HG03342 (cell line): ENCODE measurements around the gene SH3PXD2A.
"Not testable (repeated sequence)": the region's sequence is repeated elsewhere in the genome, so short reads cannot be mapped to it uniquely, and the experiment has no call there.

Experiments
- ATAC-seq: cut with Tn5 transposase; IDR thresholded peaks from one replicate; pipeline ENCODE4 v1.9.1; 2021; ENCODE audit warnings: mild to moderate bottlenecking, moderate library complexity; ENCODE audit not compliant: unreplicated experiment

Gene SH3PXD2A

GRCh38 chr10:103676058-103676785, 179.2 kb downstream of the SH3PXD2A start:
- no peak for ATAC-seq

- ATAC-seq: no peak
Observed at GRCh38 chr10:103673606-103674005, 181.8 kb downstream of the SH3PXD2A start.

- no peak for ATAC-seq
Observed at GRCh38 chr10:103672345-103672744, 183.0 kb downstream of the SH3PXD2A start.

GRCh38 chr10:103671126-103671895, 184.1 kb downstream of the SH3PXD2A start:
- ATAC-seq: no peak

- ATAC-seq: no peak
Observed at GRCh38 chr10:103669944-103670343, 185.4 kb downstream of the SH3PXD2A start.

- ATAC-seq: no peak
Observed at GRCh38 chr10:103669243-103669929, 186.0 kb downstream of the SH3PXD2A start.

GRCh38 chr10:103668351-103669242, 186.8 kb downstream of the SH3PXD2A start:
- ATAC-seq: no peak

- ATAC-seq: no peak
Observed at GRCh38 chr10:103667356-103667755, 188.0 kb downstream of the SH3PXD2A start.

- no peak for ATAC-seq
Observed at GRCh38 chr10:103666762-103667150, 188.6 kb downstream of the SH3PXD2A start.

- no peak for ATAC-seq
Observed at GRCh38 chr10:103666087-103666761, 189.2 kb downstream of the SH3PXD2A start.

GRCh38 chr10:103665162-103665889, 190.1 kb downstream of the SH3PXD2A start:
- no peak for ATAC-seq

GRCh38 chr10:103663802-103664201, 191.6 kb downstream of the SH3PXD2A start:
- no peak for ATAC-seq

- ATAC-seq: no peak
Observed at GRCh38 chr10:103663236-103663635, 192.1 kb downstream of the SH3PXD2A start.

- ATAC-seq: not testable (repeated sequence)
Observed at GRCh38 chr10:103662704-103663103, 192.7 kb downstream of the SH3PXD2A start.

GRCh38 chr10:103661198-103661950, 194.0 kb downstream of the SH3PXD2A start:
- ATAC-seq: no peak

- ATAC-seq: peak; percentile 22
Observed at GRCh38 chr10:103660364-103661197, 194.8 kb downstream of the SH3PXD2A start.

- peak; percentile 84 for ATAC-seq
Observed at GRCh38 chr10:103659674-103660363, 195.6 kb downstream of the SH3PXD2A start.
